Spinal cord (tissue), 10 donors: ENCODE results near the gene DELE1. TPM values are rescaled to one million over a fixed set of nuclear protein-coding genes. Genes with fewer than 3 reads are reported as not detected.

Source experiments
- DNase-seq, 6 donors: peaks; one replicate each; pipeline versions ENCODE4 v3.0.0 to v3.0.0-alpha.2; 2013 to 2015; ENCODE audit warnings: low spot score in 6 of 6, low read depth in 4 of 6
- H3K27ac ChIP-seq: one replicate; pipeline ENCODE4 v1.5.1; 2013; ENCODE audit warnings: low read depth, low read length, control low read depth
- H3K27me3 ChIP-seq: one replicate; pipeline ENCODE4 v1.6.1; 2013; ENCODE audit warnings: low read length; ENCODE audit not compliant: control insufficient read depth, insufficient read depth
- H3K36me3 ChIP-seq: one replicate; pipeline ENCODE4 v1.6.1; 2013; ENCODE audit warnings: low read length; ENCODE audit not compliant: control insufficient read depth, insufficient read depth
- H3K4me1 ChIP-seq: one replicate; pipeline ENCODE4 v1.6.1; 2013; ENCODE audit warnings: low read length; ENCODE audit not compliant: control insufficient read depth, insufficient read depth
- H3K4me3 ChIP-seq: one replicate; pipeline ENCODE4 v1.5.1; 2013; ENCODE audit warnings: low read depth, low read length, control low read depth
- H3K9me3 ChIP-seq: one replicate; pipeline ENCODE4 v1.6.1; 2013; ENCODE audit warnings: low read length; ENCODE audit not compliant: control insufficient read depth, insufficient read depth
- whole genome bisulfite sequencing: methylation state at CpG from one replicate; pipeline ENCODE4 v1.1.5; 2013; ENCODE audit warnings: missing lambda C conversion rate; ENCODE audit not compliant: insufficient coverage; 5-methylcytosine and 5-hydroxymethylcytosine counted together
- polyA plus RNA-seq, 2 donors: library from polyadenylated mRNA; unstranded; fragments of 120-200 nt; gene quantifications; one replicate each; pipeline ENCODE4 v1.2.1, GENCODE V29; 2013; ENCODE audit not compliant: insufficient read length in 2 of 2
- total RNA-seq, 2 donors: library from RNA; depleted of rRNA in 1 of 2; stranded (reverse); fragments of 120-200 nt in 1 of 2; fragments of >200 nt in 1 of 2; gene quantifications; one replicate each; pipeline versions ENCODE4 v1.2.3 to v1.2.4, GENCODE V29; 2013 to 2014
- donor health status: healthy.

DELE1 gene
- total and polyA plus RNA-seq, 4 donors = 41.4 to 94.2 (median 82.3) TPM

DNA sequence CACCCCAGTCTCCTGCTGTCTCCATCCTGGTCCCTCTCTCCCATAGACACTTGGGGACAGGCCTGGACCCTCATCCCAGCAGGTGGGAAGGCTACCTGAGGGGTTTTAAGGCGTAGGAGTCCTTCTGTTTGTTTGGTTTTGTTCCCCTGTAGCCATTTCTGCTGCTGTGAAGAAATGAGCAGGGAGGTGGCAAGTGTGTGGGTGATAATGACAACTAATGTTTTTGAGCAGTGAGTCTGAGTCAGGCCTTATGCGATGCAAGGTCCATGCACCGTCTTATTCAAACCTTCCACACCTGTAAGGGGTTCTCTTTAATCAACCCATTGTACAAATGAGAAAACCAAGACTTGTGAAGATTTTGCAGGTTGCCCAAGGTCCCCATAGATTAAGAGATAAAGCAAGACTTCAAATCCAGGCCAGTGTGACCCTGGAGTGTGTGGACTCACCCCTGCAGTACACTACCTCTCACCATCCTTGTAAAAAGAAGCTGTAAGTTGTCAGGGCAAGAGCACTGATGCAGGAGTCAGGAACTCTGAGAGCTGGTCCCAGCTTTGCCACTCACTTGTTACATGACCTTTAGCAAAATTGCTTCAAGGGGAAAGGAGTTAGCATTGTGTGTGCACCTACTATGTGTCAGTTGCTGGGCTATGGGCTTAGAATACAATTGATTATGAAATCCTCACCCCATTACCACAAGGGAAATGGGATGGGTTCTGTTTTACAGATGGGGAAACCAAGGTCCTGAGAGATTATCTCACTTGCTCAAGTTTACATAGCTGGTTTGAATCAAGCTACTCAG is 26.7 kb downstream of the DELE1 start:
- H3K4me3 ChIP-seq = no peak overlapping the region
- no peak for DNase-seq
- H3K36me3 ChIP-seq = peaks cover 7% of the 10 kb centered on the region
- no peaks in the 10 kb centered on the region for H3K9me3 ChIP-seq
- WGBS = 100% methylated on average over 1 of the region's 3 CpGs
- H3K27me3 ChIP-seq = no peaks in the 10 kb centered on the region
- peaks cover 22% of the 10 kb centered on the region for H3K4me1 ChIP-seq
- no peak overlapping the region for H3K27ac ChIP-seq

DNA sequence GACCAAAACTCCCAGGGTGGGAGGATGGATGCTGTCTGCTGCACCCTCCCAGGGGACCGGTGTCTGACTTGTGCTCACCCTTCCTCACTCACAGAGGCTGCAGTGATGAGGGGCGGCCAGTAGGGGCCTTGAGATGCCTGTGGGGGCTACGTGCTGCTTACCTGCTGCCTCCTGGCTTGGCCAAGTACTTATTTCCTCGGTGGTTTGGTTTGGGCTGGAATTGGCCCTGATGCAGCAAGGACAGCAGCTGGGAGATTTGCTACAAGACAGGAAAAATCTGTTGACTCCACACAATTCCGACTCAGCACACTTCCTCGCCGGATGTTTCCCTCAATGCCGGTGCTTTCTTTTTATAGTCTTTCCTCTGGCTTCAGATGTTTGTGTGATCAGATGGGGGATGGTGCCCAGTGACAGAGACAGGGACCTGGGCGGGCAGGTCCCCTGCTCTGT is 27.7 kb downstream of the DELE1 start:
- no peaks in the 10 kb centered on the region for H3K9me3 ChIP-seq
- H3K36me3 ChIP-seq = peaks cover 11% of the 10 kb centered on the region
- peaks cover 13% of the 10 kb centered on the region for H3K4me1 ChIP-seq
- WGBS = 11% methylated on average over 3 of the region's 9 CpGs
- DNase-seq = peak in 1 of 6 donors; percentile 7
- H3K4me3 ChIP-seq = no peak overlapping the region
- no peak overlapping the region for H3K27ac ChIP-seq
- no peaks in the 10 kb centered on the region for H3K27me3 ChIP-seq

DNA sequence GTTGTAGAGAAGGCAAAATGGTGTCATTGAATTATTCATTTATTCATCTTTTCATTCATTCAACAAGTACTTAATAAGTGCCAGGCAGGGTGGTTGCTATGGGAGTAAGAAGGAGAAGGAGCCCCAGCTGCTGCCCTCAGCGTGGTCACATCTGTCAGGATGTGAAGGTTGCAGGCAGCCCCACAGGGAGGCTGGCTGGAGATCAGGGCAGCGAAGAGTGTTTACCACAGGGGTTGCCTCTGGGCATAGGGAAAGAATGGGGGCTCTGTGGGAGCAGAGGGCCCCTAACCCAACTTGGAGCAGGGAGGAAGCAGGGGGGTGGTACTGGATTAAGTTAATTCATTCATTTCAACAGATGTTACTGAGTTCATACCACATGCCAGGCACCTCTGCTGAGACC is 28.3 kb downstream of the DELE1 start:
- WGBS = 65% methylated on average over 2 of the region's 2 CpGs
- Histone ChIP-seq H3K27me3 (no peaks in the 10 kb centered on the region), H3K4me1 (peaks cover 11% of the 10 kb centered on the region), H3K9me3 (no peaks in the 10 kb centered on the region), H3K4me3 (no peak overlapping the region), H3K27ac (no peak overlapping the region), H3K36me3 (peaks cover 11% of the 10 kb centered on the region)
- DNase-seq = no peak

DNA sequence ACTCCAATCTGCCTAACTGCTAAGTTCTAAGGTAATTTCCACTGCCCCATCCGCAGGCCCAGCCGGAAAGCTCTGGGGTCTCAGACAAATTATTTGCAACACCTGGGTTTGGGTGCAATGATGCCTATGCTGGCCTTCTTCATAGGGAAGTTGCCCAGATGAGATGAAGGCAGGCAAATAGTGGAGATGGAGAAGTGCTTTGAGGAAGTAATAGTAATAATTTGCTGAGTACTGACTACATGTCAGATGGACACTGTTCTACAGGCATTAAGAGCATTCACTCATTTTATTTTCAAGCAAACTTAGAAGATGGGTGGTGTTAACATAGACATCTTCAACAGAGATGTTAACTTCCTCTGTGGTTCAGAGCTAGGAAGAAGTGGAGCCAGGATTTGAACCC is 30.5 kb downstream of the DELE1 start:
- Histone ChIP-seq H3K27ac (no peak overlapping the region), H3K36me3 (peaks cover 11% of the 10 kb centered on the region), H3K4me1 (peaks cover 13% of the 10 kb centered on the region), H3K4me3 (no peak overlapping the region), H3K27me3 (no peaks in the 10 kb centered on the region), H3K9me3 (no peaks in the 10 kb centered on the region)
- DNase-seq = no peak
- 94% methylated on average over 2 of the region's 2 CpGs for WGBS

- H3K27ac ChIP-seq = peak overlapping the region; percentile 15
Measured at GRCh38 chr5:141957367-141957996, 33.8 kb downstream of the DELE1 start.

DNA sequence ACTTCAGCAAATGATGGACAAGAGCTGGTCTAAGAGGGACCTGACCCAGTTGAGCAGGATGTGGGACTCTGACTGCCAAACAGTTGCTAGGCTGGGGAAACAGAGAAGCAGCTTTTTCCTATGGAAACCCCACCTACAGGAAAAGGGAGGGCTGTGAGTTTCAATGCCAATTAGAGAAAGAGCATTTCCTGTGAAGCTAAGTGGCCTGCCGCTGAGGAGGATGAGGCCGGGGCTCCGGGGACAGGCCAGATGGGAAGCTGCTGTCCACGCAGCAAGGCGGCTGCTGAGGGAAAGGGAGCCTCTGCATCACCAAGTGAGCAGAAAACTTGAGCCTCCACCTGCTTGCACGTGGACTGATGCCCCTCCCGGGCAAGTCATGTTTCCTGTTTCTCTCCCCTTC is 34.4 kb downstream of the DELE1 start, which contains the start of gene PCDH12:
Gene PCDH12, minus strand, starts transcription at position 90 of the 400 bp plus-strand sequence. CDS start 351 bp downstream, outside the sequence.
- WGBS = 26% methylated on average over 7 of the region's 7 CpGs
- peak within 1 kb of the TSS; percentile 15 for H3K27ac ChIP-seq
- H3K4me3 ChIP-seq = peak within 1 kb of the TSS; percentile 21
- peaks cover 11% of the 10 kb centered on the region for H3K36me3 ChIP-seq
- H3K9me3 ChIP-seq = no peaks in the 10 kb centered on the region
- H3K4me1 ChIP-seq = peaks cover 16% of the 10 kb centered on the region
- H3K27me3 ChIP-seq = no peaks in the 10 kb centered on the region
- peak in 1 of 6 donors; percentile 36 for DNase-seq

More at GRCh38 chr5:141957367-141957996, 33.8 kb downstream of the DELE1 start:
- DNase-seq = no peak
- WGBS = 72% methylated on average over 15 of the region's 16 CpGs
- Histone ChIP-seq H3K27me3 (no peaks in the 10 kb centered on the region), H3K4me1 (peaks cover 16% of the 10 kb centered on the region), H3K4me3 (peak overlapping the region; percentile 21), H3K9me3 (no peaks in the 10 kb centered on the region), H3K36me3 (peaks cover 11% of the 10 kb centered on the region)

- Histone ChIP-seq H3K4me1 (peaks cover 16% of the 10 kb centered on the region), H3K27ac (peak overlapping the region; percentile 4), H3K9me3 (no peaks in the 10 kb centered on the region), H3K4me3 (no peak overlapping the region), H3K36me3 (peaks cover 11% of the 10 kb centered on the region), H3K27me3 (no peaks in the 10 kb centered on the region)
- DNase-seq = no peak
- 64% methylated on average over 8 of the region's 8 CpGs for WGBS
Measured at GRCh38 chr5:141958546-141959172, 35.0 kb downstream of the DELE1 start.

- peaks cover 8% of the 10 kb centered on the region for H3K36me3 ChIP-seq
- peaks cover 16% of the 10 kb centered on the region for H3K4me1 ChIP-seq
- 40% methylated on average over 10 of the region's 10 CpGs for WGBS
- H3K27me3 ChIP-seq = no peaks in the 10 kb centered on the region
- no peaks in the 10 kb centered on the region for H3K9me3 ChIP-seq
- no peak overlapping the region for H3K4me3 ChIP-seq
- DNase-seq = peak in 1 of 6 donors; percentile 42
- no peak overlapping the region for H3K27ac ChIP-seq
Measured at GRCh38 chr5:141960018-141960417, 36.3 kb downstream of the DELE1 start.

GRCh38 chr5:141960449-141961323 is 37.0 kb downstream of the DELE1 start:
- no peak overlapping the region for H3K4me3 ChIP-seq
- H3K27me3 ChIP-seq = no peaks in the 10 kb centered on the region
- peaks cover 16% of the 10 kb centered on the region for H3K4me1 ChIP-seq
- WGBS = 30% methylated on average over 11 of the region's 14 CpGs
- no peaks in the 10 kb centered on the region for H3K9me3 ChIP-seq
- peaks cover 3% of the 10 kb centered on the region for H3K36me3 ChIP-seq
- peak; percentile 83 to 98 (median 92) for DNase-seq
- H3K27ac ChIP-seq = no peak overlapping the region
